SHP77 treated with DMSO at 0.1 percent for 48 hours (cell line): ENCODE measurements around the gene HEBP2.

Source experiments
- DNase-seq: peaks from one replicate; lab custom pipeline; 2025; lab: John Stamatoyannopoulos, UW

Gene HEBP2

DNA sequence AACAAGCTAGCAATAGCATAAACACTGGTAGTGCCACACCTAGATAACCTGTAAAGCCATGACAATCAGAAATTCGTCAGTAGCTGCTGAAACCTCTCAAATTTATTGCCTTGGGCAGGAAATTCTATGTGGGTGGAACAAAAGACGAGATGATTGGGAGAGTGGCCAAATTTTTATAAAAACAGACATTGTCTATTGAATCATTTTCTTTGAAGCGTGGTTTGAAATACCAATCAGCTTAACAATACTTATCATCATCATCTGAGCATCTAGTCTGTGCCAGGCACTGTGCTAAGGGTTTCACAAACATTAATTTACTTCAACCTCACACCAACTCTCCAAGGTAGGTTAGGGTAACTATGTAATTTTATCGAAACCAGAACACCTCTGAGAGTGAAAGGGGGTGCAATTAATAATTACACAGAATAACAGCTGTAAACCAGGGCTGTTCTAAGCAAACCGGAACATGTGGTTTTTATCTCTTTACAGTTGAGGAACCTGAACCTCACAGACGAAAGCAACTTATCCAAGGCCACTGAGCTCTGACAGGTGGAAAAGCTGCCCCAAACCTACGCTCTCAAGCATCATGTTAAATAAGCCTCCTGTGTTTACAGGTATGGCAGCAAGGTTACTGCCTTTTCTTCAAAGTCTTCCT lies 51.9 kb downstream of the HEBP2 start:
- DNase-seq, result no peak

DNA sequence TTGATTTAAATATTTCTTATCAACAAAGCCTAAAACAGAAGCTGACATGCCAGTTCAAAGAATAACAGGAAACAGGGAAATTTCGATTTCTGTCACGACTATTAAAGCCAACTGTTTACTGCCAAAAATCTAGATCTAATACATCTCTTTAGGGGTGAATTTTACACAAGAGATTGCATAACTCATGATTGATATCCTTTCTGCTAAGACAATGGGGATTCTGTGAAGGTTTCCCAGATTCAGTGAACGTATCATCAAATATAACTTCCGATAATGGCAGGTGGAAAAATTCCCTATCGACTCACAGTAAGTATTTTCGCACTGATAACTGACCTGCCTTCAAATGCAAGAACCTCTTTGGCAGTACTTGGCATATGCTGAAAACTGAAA lies 52.4 kb downstream of the HEBP2 start:
- no peak for DNase-seq

DNA sequence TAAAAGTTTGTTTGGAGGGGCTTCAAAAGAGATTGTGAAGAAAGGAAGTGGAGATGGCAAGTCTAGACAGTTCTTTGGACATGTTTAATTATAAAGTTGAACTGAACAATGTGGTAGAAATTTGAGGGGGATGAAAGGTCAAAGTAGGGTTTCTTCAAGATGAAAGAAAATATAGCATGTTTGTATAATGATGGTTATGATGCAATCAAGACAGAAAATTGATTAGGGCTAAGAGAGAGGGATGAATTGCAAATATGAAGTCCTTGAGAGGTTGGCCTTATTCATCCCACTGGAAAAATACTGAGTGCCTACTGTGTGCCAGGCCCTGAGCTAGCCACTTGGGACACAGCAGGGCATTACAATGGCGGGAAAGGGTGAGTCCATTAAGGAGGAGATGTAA lies 57.6 kb downstream of the HEBP2 start:
- no peak for DNase-seq

DNA sequence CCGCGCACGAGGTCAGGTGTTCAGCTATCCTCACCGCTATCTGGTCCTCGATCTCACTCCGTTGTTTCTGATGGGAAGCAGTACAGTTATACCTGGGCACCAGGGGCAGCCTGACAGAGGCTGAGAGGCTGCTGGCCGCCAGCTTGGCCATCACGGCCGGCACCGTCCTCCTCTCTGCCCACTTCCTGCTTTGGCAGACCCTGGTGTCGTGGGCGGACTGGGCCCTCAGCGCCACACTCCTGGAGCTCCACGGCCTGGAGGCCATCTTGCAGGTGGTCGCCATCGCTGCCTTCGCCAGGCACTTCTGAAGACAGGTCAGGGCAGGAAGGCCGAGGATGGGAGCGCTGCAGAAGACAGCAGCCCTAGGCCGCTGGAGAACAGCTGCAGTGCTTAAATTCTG lies 60.1 kb downstream of the HEBP2 start:
- DNase-seq, result no peak

DNA sequence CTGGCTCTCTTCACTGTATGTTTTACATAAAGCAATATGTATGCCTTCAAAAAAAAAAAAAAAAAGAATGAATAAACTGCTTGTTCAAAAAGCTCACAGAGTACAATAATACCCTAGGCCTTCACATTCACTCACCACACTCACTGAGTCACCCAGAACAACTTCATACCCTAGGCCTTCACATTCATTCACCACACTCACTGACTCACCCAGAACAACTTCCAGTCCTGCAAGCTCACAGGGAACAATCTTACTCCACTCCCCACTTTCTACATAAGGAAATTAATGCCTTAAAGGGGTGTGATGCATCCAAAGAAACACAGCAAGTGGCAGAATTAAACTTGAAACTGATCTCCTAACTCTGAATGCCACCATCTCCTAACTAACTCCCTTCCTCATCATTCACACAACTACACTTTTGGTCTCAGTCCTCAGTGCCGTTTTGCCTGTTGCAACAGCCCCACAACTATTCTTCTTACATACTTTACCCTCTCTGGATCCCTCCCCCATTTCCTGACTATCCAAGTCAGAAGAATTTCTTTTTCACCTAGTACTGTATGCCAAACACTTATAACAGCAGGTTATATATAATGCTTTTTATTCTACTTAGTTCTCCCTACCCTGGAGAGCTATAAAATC lies 61.1 kb downstream of the HEBP2 start:
- no peak for DNase-seq

DNA sequence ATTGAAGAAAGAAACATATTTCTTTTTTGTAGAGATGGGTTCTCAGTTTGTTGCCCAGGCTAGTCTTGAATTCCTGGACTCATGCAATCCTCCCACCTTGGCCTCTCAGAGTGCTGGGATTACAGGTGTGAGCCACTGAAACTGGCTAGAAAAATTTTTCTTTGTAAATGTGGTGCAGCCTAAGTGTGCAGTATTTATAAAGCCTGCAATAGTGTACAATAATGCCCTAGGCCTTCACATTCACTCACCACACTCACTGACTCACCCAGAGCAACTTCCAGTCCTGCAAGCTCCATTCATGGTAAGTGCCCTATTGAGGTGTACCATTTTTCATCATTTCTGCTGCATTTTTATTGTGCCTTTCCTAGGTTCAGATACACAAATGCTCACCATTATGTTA lies 63.9 kb downstream of the HEBP2 start:
- no peak for DNase-seq

DNA sequence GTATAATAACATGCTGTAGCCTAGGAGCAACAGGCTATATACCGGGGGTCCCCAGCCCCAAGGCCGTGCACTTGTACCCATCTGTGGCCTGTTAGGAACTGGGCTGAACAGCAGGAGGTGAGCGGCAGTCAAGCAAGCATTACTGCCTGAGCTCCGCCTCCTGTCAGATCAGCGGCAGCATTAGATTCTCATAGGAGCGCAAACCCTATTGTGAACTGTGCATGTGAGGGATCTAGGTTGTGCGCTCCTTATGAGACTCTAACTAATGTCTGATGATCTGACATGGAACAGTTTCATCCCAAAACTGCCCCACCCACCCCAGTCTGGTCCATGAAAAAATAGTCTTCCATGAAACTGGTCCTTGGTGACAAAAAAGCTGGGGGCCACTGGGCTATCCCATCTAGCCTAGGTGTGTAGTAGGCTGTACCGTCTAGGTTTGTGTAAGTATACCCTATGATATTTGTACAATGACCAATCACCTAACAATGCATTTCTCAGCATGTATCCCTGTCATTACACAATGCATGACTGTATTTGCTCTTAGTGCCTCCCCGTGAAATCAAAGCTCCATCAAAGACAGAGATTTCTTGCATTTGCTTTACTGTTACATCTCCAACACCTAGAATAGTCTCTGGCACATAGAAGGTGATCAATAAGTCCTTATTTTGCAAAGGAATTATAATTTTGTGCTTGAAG lies 64.4 kb downstream of the HEBP2 start:
- DNase-seq, result no peak
